DMS 273 treated with DMSO at 0.1 percent for 48 hours (cell line): ENCODE results near the gene TLE2.
"Not testable (repeated sequence)": the region's sequence is repeated elsewhere in the genome, so short reads cannot be mapped to it uniquely, and the experiment has no call there.

Experiments used
- DNase-seq: peaks from one replicate; lab custom pipeline; 2025; lab: John Stamatoyannopoulos, UW

TLE2 gene

GRCh38 chr19:3055741-3056416, 26.8 kb upstream of the TLE2 start:
- no peak for DNase-seq

- no peak for DNase-seq
Measured at GRCh38 chr19:3054972-3055740, 26.1 kb upstream of the TLE2 start.

- no peak for DNase-seq
Measured at GRCh38 chr19:3054265-3054971, 25.3 kb upstream of the TLE2 start.

- DNase-seq = no peak
Measured at GRCh38 chr19:3053780-3054179, 24.7 kb upstream of the TLE2 start.

GRCh38 chr19:3053218-3053621, 24.1 kb upstream of the TLE2 start:
- DNase-seq = no peak

GRCh38 chr19:3050016-3050415, 20.9 kb upstream of the TLE2 start:
- not testable (repeated sequence) for DNase-seq

GRCh38 chr19:3049089-3049488, 20.0 kb upstream of the TLE2 start:
- DNase-seq = no peak

GRCh38 chr19:3048190-3048533, 19.1 kb upstream of the TLE2 start:
- no peak for DNase-seq

- no peak for DNase-seq
Measured at GRCh38 chr19:3047496-3048189, 18.6 kb upstream of the TLE2 start.

- DNase-seq = no peak
Measured at GRCh38 chr19:3046698-3047495, 17.8 kb upstream of the TLE2 start.

- DNase-seq = no peak
Measured at GRCh38 chr19:3045885-3046697, 17.0 kb upstream of the TLE2 start.

- DNase-seq = no peak
Measured at GRCh38 chr19:3045191-3045590, 16.1 kb upstream of the TLE2 start.

GRCh38 chr19:3042621-3043267, 13.7 kb upstream of the TLE2 start:
- DNase-seq = no peak

- no peak for DNase-seq
Measured at GRCh38 chr19:3041761-3042620, 12.9 kb upstream of the TLE2 start.

- no peak for DNase-seq
Measured at GRCh38 chr19:3041327-3041726, 12.2 kb upstream of the TLE2 start.

- no peak for DNase-seq
Measured at GRCh38 chr19:3039641-3040077, 10.6 kb upstream of the TLE2 start.

- DNase-seq = no peak
Measured at GRCh38 chr19:3039125-3039524, 10.0 kb upstream of the TLE2 start.

- DNase-seq = no peak
Measured at GRCh38 chr19:3038214-3038613, 9.1 kb upstream of the TLE2 start.

GRCh38 chr19:3036977-3037544, 8.0 kb upstream of the TLE2 start:
- DNase-seq = not testable (repeated sequence)
